MM.1S (cell line): Measurements from ENCODE around the gene RNF182.

ENCODE experiments used
- CTCF ChIP-seq: fragments of 300-600 bp; sonication (generic); IDR thresholded peaks from 2 replicates; pipeline ENCODE4 v1.5.1; 2016; ENCODE audit warnings: antibody characterized with exemption, low read length, mixed read lengths
- EZH2 ChIP-seq: fragments of 300-600 bp; sonication (generic); optimal IDR thresholded peaks from 2 replicates; pipeline ENCODE3; 2017; ENCODE audit warnings: low read depth, mild to moderate bottlenecking, antibody characterized with exemption, low read length, mixed read lengths
- EZH2phosphoT487 ChIP-seq: fragments of 300-600 bp; sonication (generic); IDR thresholded peaks from 2 replicates; pipeline ENCODE4 v1.6.1; 2018; ENCODE audit warnings: antibody characterized with exemption, low read length

GRCh38 chr6:13903364-13903763 lies 21.4 kb upstream of the RNF182 start:
- TF ChIP-seq CTCF = no peak
- TF ChIP-seq EZH2 = no peak
- no peak for TF ChIP-seq EZH2phosphoT487
